HEK293 (cell line): Measurements from ENCODE around the gene CAPN8.
A peak's percentile ranks its signal among the peaks of the same experiment; 100 is the strongest.

Experiments
- GFI1B ChIP-seq: fragments of 450-650 bp; formaldehyde crosslinking; IDR thresholded peaks from 2 replicates; pipeline ENCODE4 v1.5.1; 2016; ENCODE audit warnings: missing biosample characterization, missing genetic modification characterization
- GLIS1 ChIP-seq: fragments of 450-650 bp; formaldehyde crosslinking; IDR thresholded peaks from 2 replicates; pipeline ENCODE4 v1.5.1; 2016; ENCODE audit warnings: missing biosample characterization, missing genetic modification characterization
- SP7 ChIP-seq: fragments of 450-650 bp; formaldehyde crosslinking; IDR thresholded peaks from 2 replicates; pipeline ENCODE4 v1.5.1; 2016; ENCODE audit warnings: missing biosample characterization, missing genetic modification characterization
- ZBTB17 ChIP-seq: fragments of 450-650 bp; formaldehyde crosslinking; IDR thresholded peaks from 2 replicates; pipeline ENCODE4 v1.5.1; 2016; ENCODE audit warnings: missing biosample characterization, missing genetic modification characterization
- ZBTB20 ChIP-seq: fragments of 450-650 bp; formaldehyde crosslinking; IDR thresholded peaks from 2 replicates; pipeline ENCODE4 v1.5.1; 2016; ENCODE audit warnings: missing biosample characterization, missing genetic modification characterization
- ZFP3 ChIP-seq: fragments of 450-650 bp; formaldehyde crosslinking; IDR thresholded peaks from 2 replicates; pipeline ENCODE4 v1.5.1; 2016; ENCODE audit warnings: low read depth, missing biosample characterization, missing genetic modification characterization
- ZFP37 ChIP-seq: fragments of 450-650 bp; formaldehyde crosslinking; IDR thresholded peaks from 2 replicates; pipeline ENCODE4 v1.5.1; 2016; ENCODE audit warnings: missing biosample characterization, missing genetic modification characterization
- ZNF112 ChIP-seq: fragments of 450-650 bp; formaldehyde crosslinking; IDR thresholded peaks from 2 replicates; pipeline ENCODE4 v1.5.0; 2017; ENCODE audit warnings: missing biosample characterization, missing genetic modification characterization
- ZNF561 ChIP-seq: fragments of 450-650 bp; IDR thresholded peaks from 2 replicates; pipeline ENCODE4 v1.5.1; 2018; ENCODE audit warnings: missing biosample characterization, missing genetic modification characterization, borderline replicate concordance
- ZNF658 ChIP-seq: fragments of 450-650 bp; formaldehyde crosslinking; IDR thresholded peaks from 2 replicates; pipeline ENCODE4; 2016; ENCODE audit warnings: missing biosample characterization, missing genetic modification characterization
- ZNF664 ChIP-seq: fragments of 450-650 bp; formaldehyde crosslinking; IDR thresholded peaks from 2 replicates; pipeline ENCODE4 v1.5.1; 2016; ENCODE audit warnings: missing biosample characterization, missing genetic modification characterization
- ZSCAN23 ChIP-seq: fragments of 450-650 bp; formaldehyde crosslinking; IDR thresholded peaks from 2 replicates; pipeline ENCODE4 v1.5.1; 2016; ENCODE audit warnings: missing biosample characterization, missing genetic modification characterization
- ZXDB ChIP-seq: fragments of 450-650 bp; formaldehyde crosslinking; IDR thresholded peaks from 2 replicates; pipeline ENCODE4 v1.5.1; 2016; ENCODE audit warnings: missing biosample characterization, missing genetic modification characterization
- TF ChIP-seq, protein P1 (sequence below): fragments of 450-650 bp; formaldehyde crosslinking; IDR thresholded peaks from 2 replicates; pipeline ENCODE4 v1.5.1; 2016; ENCODE audit warnings: missing biosample characterization, missing genetic modification characterization, borderline replicate concordance
- TF ChIP-seq, protein P2 (sequence below): fragments of 450-650 bp; formaldehyde crosslinking; IDR thresholded peaks from 2 replicates; pipeline ENCODE4 v1.5.1; 2016; ENCODE audit warnings: missing biosample characterization, missing genetic modification characterization, low read depth
- TF ChIP-seq, protein P3 (sequence below): fragments of 450-650 bp; formaldehyde crosslinking; IDR thresholded peaks from 2 replicates; pipeline ENCODE4 v1.5.1; 2016; ENCODE audit warnings: missing biosample characterization, missing genetic modification characterization
- TF ChIP-seq, protein P4 (sequence below): fragments of 450-650 bp; formaldehyde crosslinking; IDR thresholded peaks from 2 replicates; pipeline ENCODE4 v1.5.1; 2017; ENCODE audit warnings: missing biosample characterization, missing genetic modification characterization
- TF ChIP-seq, protein P5 (sequence below): fragments of 450-650 bp; formaldehyde crosslinking; IDR thresholded peaks from 2 replicates; pipeline ENCODE4 v1.5.1; 2016; ENCODE audit warnings: missing biosample characterization, missing genetic modification characterization
- TF ChIP-seq, protein P6 (sequence below): fragments of 450-650 bp; formaldehyde crosslinking; IDR thresholded peaks from 2 replicates; pipeline ENCODE4 v1.5.1; 2016; ENCODE audit warnings: missing biosample characterization, missing genetic modification characterization
- TF ChIP-seq, protein P7 (sequence below): fragments of 450-650 bp; formaldehyde crosslinking; IDR thresholded peaks from 2 replicates; pipeline ENCODE4 v1.5.1; 2016; ENCODE audit warnings: missing biosample characterization, missing genetic modification characterization
- TF ChIP-seq, protein P8 (sequence below): fragments of 450-650 bp; IDR thresholded peaks from 2 replicates; pipeline ENCODE4 v1.5.1; 2018; ENCODE audit warnings: missing biosample characterization, missing genetic modification characterization
- TF ChIP-seq, protein P9 (sequence below): fragments of 450-650 bp; formaldehyde crosslinking; IDR thresholded peaks from 2 replicates; pipeline ENCODE4 v1.5.1; 2017; ENCODE audit warnings: missing biosample characterization, missing genetic modification characterization

The CAPN8 gene

DNA sequence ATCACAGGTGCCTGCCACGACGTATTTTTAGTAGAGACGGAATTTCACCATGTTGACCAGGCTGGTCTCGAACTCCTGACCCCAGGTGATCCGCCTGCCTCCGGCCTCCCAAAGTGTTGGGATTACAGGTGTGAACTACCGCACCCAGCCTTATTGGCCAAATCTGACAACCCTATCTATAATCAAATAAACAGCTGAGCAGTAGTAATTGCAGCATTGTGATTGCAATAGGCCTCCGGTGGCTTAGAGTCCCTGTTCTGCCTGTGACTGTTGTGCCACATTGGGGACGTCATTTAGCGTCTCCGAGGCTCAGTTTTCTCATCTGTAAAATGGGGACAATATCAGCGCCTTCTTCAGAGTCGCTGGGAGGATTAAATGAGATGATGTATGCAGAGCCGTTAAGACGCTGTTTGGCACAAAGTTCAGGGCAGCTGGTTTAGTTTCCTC is 46.3 kb upstream of the CAPN8 start (continued):
- TF ChIP-seq, protein P1, sequence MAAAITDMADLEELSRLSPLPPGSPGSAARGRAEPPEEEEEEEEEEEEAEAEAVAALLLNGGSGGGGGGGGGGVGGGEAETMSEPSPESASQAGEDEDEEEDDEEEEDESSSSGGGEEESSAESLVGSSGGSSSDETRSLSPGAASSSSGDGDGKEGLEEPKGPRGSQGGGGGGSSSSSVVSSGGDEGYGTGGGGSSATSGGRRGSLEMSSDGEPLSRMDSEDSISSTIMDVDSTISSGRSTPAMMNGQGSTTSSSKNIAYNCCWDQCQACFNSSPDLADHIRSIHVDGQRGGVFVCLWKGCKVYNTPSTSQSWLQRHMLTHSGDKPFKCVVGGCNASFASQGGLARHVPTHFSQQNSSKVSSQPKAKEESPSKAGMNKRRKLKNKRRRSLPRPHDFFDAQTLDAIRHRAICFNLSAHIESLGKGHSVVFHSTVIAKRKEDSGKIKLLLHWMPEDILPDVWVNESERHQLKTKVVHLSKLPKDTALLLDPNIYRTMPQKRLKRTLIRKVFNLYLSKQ (tag by site-specific recombination), result no peak
- TF ChIP-seq ZNF664 (peak; percentile 100), ZFP37 (0 out of 2 replicates have a peak, but pooled peaks have one; percentile 68), ZNF658 (tag by site-specific recombination) (no peak), SP7 (tag by site-specific recombination) (peak; percentile 41), ZSCAN23 (tag by site-specific recombination) (peak; percentile 74; the same call in 1 of the 2 replicates), ZNF561 (tag by site-specific recombination) (no peak; the same call in 1 of the 2 replicates), ZBTB17 (tag by site-specific recombination) (no peak), ZXDB (tag by site-specific recombination) (peak; percentile 58), GLIS1 (tag by site-specific recombination) (no peak), GFI1B (tag by site-specific recombination) (no peak), ZFP3 (tag by site-specific recombination) (no peak), ZNF112 (no peak), ZBTB20 (tag by site-specific recombination) (no peak)
- TF ChIP-seq, protein P2, sequence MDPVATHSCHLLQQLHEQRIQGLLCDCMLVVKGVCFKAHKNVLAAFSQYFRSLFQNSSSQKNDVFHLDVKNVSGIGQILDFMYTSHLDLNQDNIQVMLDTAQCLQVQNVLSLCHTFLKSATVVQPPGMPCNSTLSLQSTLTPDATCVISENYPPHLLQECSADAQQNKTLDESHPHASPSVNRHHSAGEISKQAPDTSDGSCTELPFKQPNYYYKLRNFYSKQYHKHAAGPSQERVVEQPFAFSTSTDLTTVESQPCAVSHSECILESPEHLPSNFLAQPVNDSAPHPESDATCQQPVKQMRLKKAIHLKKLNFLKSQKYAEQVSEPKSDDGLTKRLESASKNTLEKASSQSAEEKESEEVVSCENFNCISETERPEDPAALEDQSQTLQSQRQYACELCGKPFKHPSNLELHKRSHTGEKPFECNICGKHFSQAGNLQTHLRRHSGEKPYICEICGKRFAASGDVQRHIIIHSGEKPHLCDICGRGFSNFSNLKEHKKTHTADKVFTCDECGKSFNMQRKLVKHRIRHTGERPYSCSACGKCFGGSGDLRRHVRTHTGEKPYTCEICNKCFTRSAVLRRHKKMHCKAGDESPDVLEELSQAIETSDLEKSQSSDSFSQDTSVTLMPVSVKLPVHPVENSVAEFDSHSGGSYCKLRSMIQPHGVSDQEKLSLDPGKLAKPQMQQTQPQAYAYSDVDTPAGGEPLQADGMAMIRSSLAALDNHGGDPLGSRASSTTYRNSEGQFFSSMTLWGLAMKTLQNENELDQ (tag by site-specific recombination), result no peak
- TF ChIP-seq, protein P3, sequence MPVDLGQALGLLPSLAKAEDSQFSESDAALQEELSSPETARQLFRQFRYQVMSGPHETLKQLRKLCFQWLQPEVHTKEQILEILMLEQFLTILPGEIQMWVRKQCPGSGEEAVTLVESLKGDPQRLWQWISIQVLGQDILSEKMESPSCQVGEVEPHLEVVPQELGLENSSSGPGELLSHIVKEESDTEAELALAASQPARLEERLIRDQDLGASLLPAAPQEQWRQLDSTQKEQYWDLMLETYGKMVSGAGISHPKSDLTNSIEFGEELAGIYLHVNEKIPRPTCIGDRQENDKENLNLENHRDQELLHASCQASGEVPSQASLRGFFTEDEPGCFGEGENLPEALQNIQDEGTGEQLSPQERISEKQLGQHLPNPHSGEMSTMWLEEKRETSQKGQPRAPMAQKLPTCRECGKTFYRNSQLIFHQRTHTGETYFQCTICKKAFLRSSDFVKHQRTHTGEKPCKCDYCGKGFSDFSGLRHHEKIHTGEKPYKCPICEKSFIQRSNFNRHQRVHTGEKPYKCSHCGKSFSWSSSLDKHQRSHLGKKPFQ (tag by site-specific recombination), result no peak
- TF ChIP-seq, protein P4, sequence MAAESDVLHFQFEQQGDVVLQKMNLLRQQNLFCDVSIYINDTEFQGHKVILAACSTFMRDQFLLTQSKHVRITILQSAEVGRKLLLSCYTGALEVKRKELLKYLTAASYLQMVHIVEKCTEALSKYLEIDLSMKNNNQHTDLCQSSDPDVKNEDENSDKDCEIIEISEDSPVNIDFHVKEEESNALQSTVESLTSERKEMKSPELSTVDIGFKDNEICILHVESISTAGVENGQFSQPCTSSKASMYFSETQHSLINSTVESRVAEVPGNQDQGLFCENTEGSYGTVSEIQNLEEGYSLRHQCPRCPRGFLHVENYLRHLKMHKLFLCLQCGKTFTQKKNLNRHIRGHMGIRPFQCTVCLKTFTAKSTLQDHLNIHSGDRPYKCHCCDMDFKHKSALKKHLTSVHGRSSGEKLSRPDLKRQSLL (tag by site-specific recombination), result no peak
- TF ChIP-seq, protein P5, sequence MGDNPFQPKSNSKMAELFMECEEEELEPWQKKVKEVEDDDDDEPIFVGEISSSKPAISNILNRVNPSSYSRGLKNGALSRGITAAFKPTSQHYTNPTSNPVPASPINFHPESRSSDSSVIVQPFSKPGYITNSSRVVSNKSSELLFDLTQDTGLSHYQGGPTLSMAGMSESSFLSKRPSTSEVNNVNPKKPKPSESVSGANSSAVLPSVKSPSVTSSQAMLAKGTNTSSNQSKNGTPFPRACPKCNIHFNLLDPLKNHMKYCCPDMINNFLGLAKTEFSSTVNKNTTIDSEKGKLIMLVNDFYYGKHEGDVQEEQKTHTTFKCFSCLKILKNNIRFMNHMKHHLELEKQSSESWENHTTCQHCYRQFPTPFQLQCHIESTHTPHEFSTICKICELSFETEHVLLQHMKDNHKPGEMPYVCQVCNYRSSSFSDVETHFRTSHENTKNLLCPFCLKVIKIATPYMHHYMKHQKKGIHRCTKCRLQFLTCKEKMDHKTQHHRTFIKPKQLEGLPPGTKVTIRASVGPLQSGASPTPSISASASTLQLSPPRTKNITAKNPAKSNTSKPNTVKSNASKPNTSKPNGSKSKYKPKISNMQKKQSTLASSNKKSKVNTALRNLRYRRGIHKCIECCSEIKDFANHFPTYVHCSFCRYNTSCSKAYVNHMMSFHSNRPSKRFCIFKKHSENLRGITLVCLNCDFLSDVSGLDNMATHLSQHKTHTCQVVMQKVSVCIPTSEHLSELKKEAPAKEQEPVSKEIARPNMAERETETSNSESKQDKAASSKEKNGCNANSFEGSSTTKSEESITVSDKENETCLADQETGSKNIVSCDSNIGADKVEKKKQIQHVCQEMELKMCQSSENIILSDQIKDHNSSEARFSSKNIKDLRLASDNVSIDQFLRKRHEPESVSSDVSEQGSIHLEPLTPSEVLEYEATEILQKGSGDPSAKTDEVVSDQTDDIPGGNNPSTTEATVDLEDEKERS (tag by site-specific recombination), result peak; percentile 93
- TF ChIP-seq, protein P6, sequence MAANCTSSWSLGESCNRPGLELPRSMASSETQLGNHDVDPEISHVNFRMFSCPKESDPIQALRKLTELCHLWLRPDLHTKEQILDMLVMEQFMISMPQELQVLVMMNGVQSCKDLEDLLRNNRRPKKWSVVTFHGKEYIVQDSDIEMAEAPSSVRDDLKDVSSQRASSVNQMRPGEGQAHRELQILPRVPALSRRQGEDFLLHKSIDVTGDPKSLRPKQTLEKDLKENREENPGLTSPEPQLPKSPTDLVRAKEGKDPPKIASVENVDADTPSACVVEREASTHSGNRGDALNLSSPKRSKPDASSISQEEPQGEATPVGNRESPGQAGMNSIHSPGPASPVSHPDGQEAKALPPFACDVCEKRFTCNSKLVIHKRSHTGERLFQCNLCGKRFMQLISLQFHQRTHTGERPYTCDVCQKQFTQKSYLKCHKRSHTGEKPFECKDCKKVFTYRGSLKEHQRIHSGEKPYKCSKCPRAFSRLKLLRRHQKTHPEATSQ (tag by site-specific recombination), result peak; percentile 90; the same call in 1 of the 2 replicates
- TF ChIP-seq, protein P7, sequence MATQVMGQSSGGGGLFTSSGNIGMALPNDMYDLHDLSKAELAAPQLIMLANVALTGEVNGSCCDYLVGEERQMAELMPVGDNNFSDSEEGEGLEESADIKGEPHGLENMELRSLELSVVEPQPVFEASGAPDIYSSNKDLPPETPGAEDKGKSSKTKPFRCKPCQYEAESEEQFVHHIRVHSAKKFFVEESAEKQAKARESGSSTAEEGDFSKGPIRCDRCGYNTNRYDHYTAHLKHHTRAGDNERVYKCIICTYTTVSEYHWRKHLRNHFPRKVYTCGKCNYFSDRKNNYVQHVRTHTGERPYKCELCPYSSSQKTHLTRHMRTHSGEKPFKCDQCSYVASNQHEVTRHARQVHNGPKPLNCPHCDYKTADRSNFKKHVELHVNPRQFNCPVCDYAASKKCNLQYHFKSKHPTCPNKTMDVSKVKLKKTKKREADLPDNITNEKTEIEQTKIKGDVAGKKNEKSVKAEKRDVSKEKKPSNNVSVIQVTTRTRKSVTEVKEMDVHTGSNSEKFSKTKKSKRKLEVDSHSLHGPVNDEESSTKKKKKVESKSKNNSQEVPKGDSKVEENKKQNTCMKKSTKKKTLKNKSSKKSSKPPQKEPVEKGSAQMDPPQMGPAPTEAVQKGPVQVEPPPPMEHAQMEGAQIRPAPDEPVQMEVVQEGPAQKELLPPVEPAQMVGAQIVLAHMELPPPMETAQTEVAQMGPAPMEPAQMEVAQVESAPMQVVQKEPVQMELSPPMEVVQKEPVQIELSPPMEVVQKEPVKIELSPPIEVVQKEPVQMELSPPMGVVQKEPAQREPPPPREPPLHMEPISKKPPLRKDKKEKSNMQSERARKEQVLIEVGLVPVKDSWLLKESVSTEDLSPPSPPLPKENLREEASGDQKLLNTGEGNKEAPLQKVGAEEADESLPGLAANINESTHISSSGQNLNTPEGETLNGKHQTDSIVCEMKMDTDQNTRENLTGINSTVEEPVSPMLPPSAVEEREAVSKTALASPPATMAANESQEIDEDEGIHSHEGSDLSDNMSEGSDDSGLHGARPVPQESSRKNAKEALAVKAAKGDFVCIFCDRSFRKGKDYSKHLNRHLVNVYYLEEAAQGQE, result no peak
- TF ChIP-seq, protein P8, sequence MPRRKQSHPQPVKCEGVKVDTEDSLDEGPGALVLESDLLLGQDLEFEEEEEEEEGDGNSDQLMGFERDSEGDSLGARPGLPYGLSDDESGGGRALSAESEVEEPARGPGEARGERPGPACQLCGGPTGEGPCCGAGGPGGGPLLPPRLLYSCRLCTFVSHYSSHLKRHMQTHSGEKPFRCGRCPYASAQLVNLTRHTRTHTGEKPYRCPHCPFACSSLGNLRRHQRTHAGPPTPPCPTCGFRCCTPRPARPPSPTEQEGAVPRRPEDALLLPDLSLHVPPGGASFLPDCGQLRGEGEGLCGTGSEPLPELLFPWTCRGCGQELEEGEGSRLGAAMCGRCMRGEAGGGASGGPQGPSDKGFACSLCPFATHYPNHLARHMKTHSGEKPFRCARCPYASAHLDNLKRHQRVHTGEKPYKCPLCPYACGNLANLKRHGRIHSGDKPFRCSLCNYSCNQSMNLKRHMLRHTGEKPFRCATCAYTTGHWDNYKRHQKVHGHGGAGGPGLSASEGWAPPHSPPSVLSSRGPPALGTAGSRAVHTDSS (tag by site-specific recombination), result 0 out of 2 replicates have a peak, but pooled peaks have one; percentile 8
- TF ChIP-seq, protein P9, sequence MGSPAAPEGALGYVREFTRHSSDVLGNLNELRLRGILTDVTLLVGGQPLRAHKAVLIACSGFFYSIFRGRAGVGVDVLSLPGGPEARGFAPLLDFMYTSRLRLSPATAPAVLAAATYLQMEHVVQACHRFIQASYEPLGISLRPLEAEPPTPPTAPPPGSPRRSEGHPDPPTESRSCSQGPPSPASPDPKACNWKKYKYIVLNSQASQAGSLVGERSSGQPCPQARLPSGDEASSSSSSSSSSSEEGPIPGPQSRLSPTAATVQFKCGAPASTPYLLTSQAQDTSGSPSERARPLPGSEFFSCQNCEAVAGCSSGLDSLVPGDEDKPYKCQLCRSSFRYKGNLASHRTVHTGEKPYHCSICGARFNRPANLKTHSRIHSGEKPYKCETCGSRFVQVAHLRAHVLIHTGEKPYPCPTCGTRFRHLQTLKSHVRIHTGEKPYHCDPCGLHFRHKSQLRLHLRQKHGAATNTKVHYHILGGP (tag by site-specific recombination), result no peak
